ENCODE data around the gene UACA.
"Not testable (repeated sequence)": the region's sequence is repeated elsewhere in the genome, so short reads cannot be mapped to it uniquely, and the experiment has no call there.

The UACA gene

GRCh38 chr15:70741677-70742293 is 21.6 kb downstream of the UACA start:
- ATAC-seq: peak; percentile 38; the same call in 2 of the 3 replicates
- TF ChIP-seq ZC3H10 (CRISPR knock-in tag; IDR thresholded peaks at IDR 0.05) (no peak), GLIS3 (CRISPR knock-in tag; IDR thresholded peaks at IDR 0.05) (no peak), RARB (CRISPR knock-in tag; IDR thresholded peaks at IDR 0.05) (no peak), TOX (CRISPR knock-in tag; IDR thresholded peaks at IDR 0.05; ENCODE audit: borderline replicate concordance) (no peak), SNAI2 (CRISPR knock-in tag; IDR thresholded peaks at IDR 0.05) (no peak), ESRRG (CRISPR knock-in tag; IDR thresholded peaks at IDR 0.05) (no peak), ZFP30 (CRISPR knock-in tag; IDR thresholded peaks at IDR 0.05) (no peak), PPARA (CRISPR knock-in tag; IDR thresholded peaks at IDR 0.05; ENCODE audit: borderline replicate concordance) (no peak)

GRCh38 chr15:70741107-70741531 is 22.2 kb downstream of the UACA start:
- TF ChIP-seq PPARA (CRISPR knock-in tag; IDR thresholded peaks at IDR 0.05; ENCODE audit: borderline replicate concordance) (no peak), ZNF8 (CRISPR knock-in tag; IDR thresholded peaks at IDR 0.05) (no peak), ISL1 (CRISPR knock-in tag; IDR thresholded peaks at IDR 0.05) (no peak), RARB (CRISPR knock-in tag; IDR thresholded peaks at IDR 0.05) (no peak), PATZ1 (CRISPR knock-in tag; IDR thresholded peaks at IDR 0.05; ENCODE audit: borderline replicate concordance) (no peak), ARNTL (CRISPR knock-in tag; IDR thresholded peaks at IDR 0.05; ENCODE audit: borderline replicate concordance, low read depth) (no peak), ESRRG (CRISPR knock-in tag; IDR thresholded peaks at IDR 0.05) (no peak), GLIS3 (CRISPR knock-in tag; IDR thresholded peaks at IDR 0.05) (no peak)

GRCh38 chr15:70735040-70735439 is 28.3 kb downstream of the UACA start:
- ATAC-seq: not testable (repeated sequence)

More at GRCh38 chr15:70741107-70741531, 22.2 kb downstream of the UACA start:
- ATAC-seq: peak; percentile 82

- TF ChIP-seq CSDC2 (CRISPR knock-in tag; IDR thresholded peaks at IDR 0.05) (no peak), BACH2 (CRISPR knock-in tag; IDR thresholded peaks at IDR 0.05; ENCODE audit: borderline replicate concordance) (no peak), ZFP3 (CRISPR knock-in tag; IDR thresholded peaks at IDR 0.05) (no peak), ZNF565 (CRISPR knock-in tag; conservative IDR thresholded peaks at IDR 0.05; ENCODE audit: low read depth) (no peak), TCF4 (CRISPR knock-in tag; IDR thresholded peaks at IDR 0.05; ENCODE audit: borderline replicate concordance) (no peak)
- no peak for ATAC-seq
These were observed 34.2 kb downstream of the UACA start for GRCh38 chr15:70729164-70729563.

- ATAC-seq: peak; percentile 65
- no peak for TF ChIP-seq POU6F1 (CRISPR knock-in tag; IDR thresholded peaks at IDR 0.05; ENCODE audit: borderline replicate concordance, low read depth)
- TF ChIP-seq TSHZ2 (CRISPR knock-in tag; IDR thresholded peaks at IDR 0.05): no peak
- TF ChIP-seq ZNF8 (CRISPR knock-in tag; IDR thresholded peaks at IDR 0.05): no peak
- no peak for TF ChIP-seq RARB (CRISPR knock-in tag; IDR thresholded peaks at IDR 0.05)
- TF ChIP-seq CREB5 (CRISPR knock-in tag; IDR thresholded peaks at IDR 0.05; ENCODE audit: low read depth): no peak
- no peak for TF ChIP-seq ZFP3 (CRISPR knock-in tag; IDR thresholded peaks at IDR 0.05)
- no peak for TF ChIP-seq CSDC2 (CRISPR knock-in tag; IDR thresholded peaks at IDR 0.05)
- no peak for TF ChIP-seq TCF4 (CRISPR knock-in tag; IDR thresholded peaks at IDR 0.05; ENCODE audit: borderline replicate concordance)
- TF ChIP-seq ZNF70 (CRISPR knock-in tag; IDR thresholded peaks at IDR 0.05): no peak
- no peak for TF ChIP-seq SNAI2 (CRISPR knock-in tag; IDR thresholded peaks at IDR 0.05)
These were observed 36.6 kb downstream of the UACA start for GRCh38 chr15:70726753-70727152.

All from SK-N-SH treated with all-trans-retinoic acid at 6 μM for 48 hours (cell line).